Sigmoid colon (tissue), 7 donors: Measurements from ENCODE around the gene CACNA1C. TPM values are rescaled to one million over a fixed set of nuclear protein-coding genes. Genes with fewer than 3 reads are reported as not detected.

Experiments
- DNase-seq: peaks from one replicate; pipeline ENCODE4 v3.0.0-alpha.2; 2019
- H3K27ac ChIP-seq, 4 donors: fragments of 200-600 bp; sonication (generic); one replicate each; pipeline ENCODE4 v1.5.1; 2016 to 2019; ENCODE audit warnings: mild to moderate bottlenecking in 1 of 4
- H3K27me3 ChIP-seq, 3 donors: fragments of 200-600 bp; sonication (generic); one replicate each; pipeline ENCODE4 v1.5.1; 2019; ENCODE audit warnings: mild to moderate bottlenecking in 1 of 3
- H3K36me3 ChIP-seq, 4 donors: fragments of 200-600 bp; sonication (generic); one replicate each; pipeline ENCODE4 v1.5.1; 2016 to 2019
- H3K4me1 ChIP-seq, 4 donors: fragments of 200-600 bp; sonication (generic); one replicate each; pipeline ENCODE4 v1.5.1; 2017 to 2019
- H3K4me3 ChIP-seq, 4 donors: fragments of 200-600 bp; sonication (generic); one replicate each; pipeline ENCODE4 v1.5.1; 2017 to 2019; ENCODE audit warnings: mild to moderate bottlenecking in 2 of 4, moderate library complexity in 1 of 4
- H3K9me3 ChIP-seq, 4 donors: fragments of 200-600 bp in 3 of 4; sonication (generic) in 3 of 4; one replicate each; pipeline versions ENCODE4 v1.5.1 to v1.6.1; 2013 to 2019
- EP300 ChIP-seq, 4 donors: sonication (generic); formaldehyde crosslinking; IDR thresholded peaks; one replicate each; pipeline ENCODE4 v1.6.1; 2017; ENCODE audit warnings: antibody characterized with exemption in 4 of 4
- POLR2A ChIP-seq, 2 donors: fragments of 450-650 bp; IDR thresholded peaks; one replicate each; pipeline ENCODE4 v1.6.1; 2016; ENCODE audit warnings: antibody characterized with exemption in 2 of 2, mild to moderate bottlenecking in 2 of 2, moderate library complexity in 2 of 2
- POLR2AphosphoS5 ChIP-seq, 4 donors: sonication (generic); formaldehyde crosslinking; IDR thresholded peaks; one replicate each; pipeline ENCODE4 v1.6.1; 2017; ENCODE audit warnings: antibody characterized with exemption in 4 of 4
- WGBS, 2 donors: extraction: QIAGEN DNeasy Blood & Tissue Kit; methylation state at CpG; one replicate each; pipeline ENCODE4 v1.1.7; 2013; 5-methylcytosine and 5-hydroxymethylcytosine counted together
- intact Hi-C: fragments of 100-400 bp; cut with DNase I; formaldehyde crosslinking; loops from one replicate; pipeline ENCODE4 v1.15.1; 2023
- polyA plus RNA-seq, 3 donors: library from polyadenylated mRNA; stranded (reverse); fragments of 200-250 nt; gene quantifications; one replicate each; pipeline ENCODE4 v1.2.3, GENCODE V29; 2013
- total RNA-seq, 4 donors: library from RNA; depleted of rRNA; stranded (reverse); fragments of >200 nt; gene quantifications; one replicate each; pipeline ENCODE4 v1.1.0, GENCODE V29; 2016
- TF ChIP-seq, protein P1 (sequence below), 4 experiments: fragments of 450-650 bp in 3 of 4; fragments of 200-600 bp in 1 of 4; IDR thresholded peaks; one replicate each; pipeline ENCODE4 v1.5.1; 2016 to 2019; ENCODE audit warnings: antibody characterized with exemption in 4 of 4, mild to moderate bottlenecking in 3 of 4, moderate library complexity in 2 of 4
- donor health status: healthy with polysubstance abuse.
- donor health status: Bipolar disorder and iron deficiency.
- donor health status: healthy.

CACNA1C gene
- total and polyA plus RNA-seq, 7 donors, result 0.46 to 213 (median 62.0) TPM

DNA sequence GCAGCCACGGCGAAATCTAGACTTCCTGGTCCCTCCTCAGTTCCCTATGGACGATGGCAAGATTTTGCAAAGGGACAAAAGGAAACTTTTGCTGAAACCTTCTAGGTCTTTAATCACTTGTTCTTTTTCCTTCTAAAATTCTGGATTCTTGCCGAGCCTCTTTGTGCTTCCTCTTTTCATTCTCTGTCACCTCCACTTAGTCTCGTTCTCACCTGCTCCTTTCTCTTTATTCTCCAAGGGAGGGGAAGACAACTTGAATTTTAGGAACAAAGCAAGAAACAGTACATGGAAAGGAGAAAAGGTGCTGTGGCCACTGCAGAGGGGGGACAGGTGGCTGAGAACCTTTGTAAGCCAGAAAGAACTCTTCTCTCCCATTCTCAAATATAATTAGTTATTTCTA is 194.8 kb downstream of the CACNA1C start:
- WGBS, 2 donors, result 50 to 67% methylated on average over 5 of the region's 5 CpGs
- TF ChIP-seq, protein P1, sequence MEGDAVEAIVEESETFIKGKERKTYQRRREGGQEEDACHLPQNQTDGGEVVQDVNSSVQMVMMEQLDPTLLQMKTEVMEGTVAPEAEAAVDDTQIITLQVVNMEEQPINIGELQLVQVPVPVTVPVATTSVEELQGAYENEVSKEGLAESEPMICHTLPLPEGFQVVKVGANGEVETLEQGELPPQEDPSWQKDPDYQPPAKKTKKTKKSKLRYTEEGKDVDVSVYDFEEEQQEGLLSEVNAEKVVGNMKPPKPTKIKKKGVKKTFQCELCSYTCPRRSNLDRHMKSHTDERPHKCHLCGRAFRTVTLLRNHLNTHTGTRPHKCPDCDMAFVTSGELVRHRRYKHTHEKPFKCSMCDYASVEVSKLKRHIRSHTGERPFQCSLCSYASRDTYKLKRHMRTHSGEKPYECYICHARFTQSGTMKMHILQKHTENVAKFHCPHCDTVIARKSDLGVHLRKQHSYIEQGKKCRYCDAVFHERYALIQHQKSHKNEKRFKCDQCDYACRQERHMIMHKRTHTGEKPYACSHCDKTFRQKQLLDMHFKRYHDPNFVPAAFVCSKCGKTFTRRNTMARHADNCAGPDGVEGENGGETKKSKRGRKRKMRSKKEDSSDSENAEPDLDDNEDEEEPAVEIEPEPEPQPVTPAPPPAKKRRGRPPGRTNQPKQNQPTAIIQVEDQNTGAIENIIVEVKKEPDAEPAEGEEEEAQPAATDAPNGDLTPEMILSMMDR (IDR thresholded peaks at IDR 0.05), result no peak
- TF ChIP-seq EP300 (IDR thresholded peaks at IDR 0.05) (no peak), POLR2A (IDR thresholded peaks at IDR 0.05) (no peak), POLR2AphosphoS5 (IDR thresholded peaks at IDR 0.05) (no peak)
- H3K4me1 ChIP-seq, result peaks cover 0 to 99% (median 88%) of the 10 kb centered on the region in 4 donors
- intact Hi-C loops, result no loop called here
- H3K27me3 ChIP-seq, result no peaks in the 10 kb centered on the region
- peak overlapping the region; percentile 81 to 92 (median 90) for H3K27ac ChIP-seq
- no peak for DNase-seq
- peaks cover 0 to 6% (median 0%) of the 10 kb centered on the region in 4 donors for H3K36me3 ChIP-seq
- no peaks in the 10 kb centered on the region for H3K9me3 ChIP-seq
- H3K4me3 ChIP-seq, result no peak overlapping the region

- Histone ChIP-seq H3K4me3 (no peak overlapping the region), H3K27ac (peak overlapping the region; percentile 81 to 92 (median 90))
- 82 to 87% methylated on average over 17 of the region's 17 CpGs for WGBS, 2 donors
Observed at GRCh38 chr12:2248087-2248900, 195.5 kb downstream of the CACNA1C start.

DNA sequence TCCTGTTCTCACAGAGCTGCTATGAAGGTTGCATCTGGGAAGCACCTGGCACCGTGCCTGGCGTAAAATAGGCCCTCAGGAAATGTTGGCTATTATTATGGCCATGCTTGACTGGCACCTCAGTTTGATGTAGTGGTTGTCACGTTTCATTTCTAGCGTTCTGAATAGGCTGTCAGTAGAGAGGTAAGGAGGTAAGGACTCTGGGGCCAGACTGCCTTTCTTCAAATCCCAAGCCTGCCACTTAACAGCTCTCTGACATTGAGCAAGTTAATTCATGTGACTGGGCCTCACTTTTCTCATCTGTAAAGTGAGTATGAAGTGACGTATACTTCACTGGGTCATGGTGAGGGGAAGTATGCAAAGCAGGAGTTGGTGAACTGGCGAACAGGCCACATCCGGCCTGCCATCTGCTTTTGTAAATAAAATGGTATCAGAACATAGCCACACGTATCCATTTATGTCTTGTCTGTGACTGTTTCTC is 196.2 kb downstream of the CACNA1C start:
- intact Hi-C loops, result no loop called here
- H3K27me3 ChIP-seq, result no peaks in the 10 kb centered on the region
- peaks cover 0 to 100% (median 87%) of the 10 kb centered on the region in 4 donors for H3K4me1 ChIP-seq

More at GRCh38 chr12:2248087-2248900, 195.5 kb downstream of the CACNA1C start:
- TF ChIP-seq POLR2A (IDR thresholded peaks at IDR 0.05) (no peak), EP300 (IDR thresholded peaks at IDR 0.05) (peak; percentile 43 to 98 (median 84)), POLR2AphosphoS5 (IDR thresholded peaks at IDR 0.05) (peak; percentile 74 to 95 (median 84))
- TF ChIP-seq, protein P1 (IDR thresholded peaks at IDR 0.05), result no peak
- Histone ChIP-seq H3K9me3 (no peaks in the 10 kb centered on the region), H3K4me1 (peaks cover 0 to 100% (median 91%) of the 10 kb centered on the region in 4 donors), H3K27me3 (no peaks in the 10 kb centered on the region), H3K36me3 (peaks cover 0 to 6% (median 0%) of the 10 kb centered on the region in 4 donors)
- intact Hi-C loops, result no loop called here
- DNase-seq, result peak; percentile 90

DNA sequence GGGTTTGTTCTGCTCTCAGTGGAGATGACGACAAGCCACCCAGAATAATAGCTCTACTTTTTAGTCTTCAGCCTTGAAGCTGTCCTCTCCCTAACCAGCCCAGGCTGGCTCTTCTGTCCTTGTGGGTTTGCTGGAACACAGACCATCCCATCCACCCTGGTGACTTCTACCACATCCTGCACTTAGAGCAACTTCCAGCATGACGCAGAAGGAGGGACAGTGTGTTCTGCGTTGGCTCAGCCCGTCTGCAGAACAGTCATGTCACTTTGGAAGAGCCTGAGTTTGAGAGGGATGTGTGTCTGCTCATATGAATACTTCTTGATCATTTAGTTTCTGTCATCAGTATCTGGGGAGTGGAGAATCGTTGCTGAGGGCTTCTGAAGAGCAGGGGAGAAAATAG is 198.0 kb downstream of the CACNA1C start:
- peaks cover 0 to 6% (median 0%) of the 10 kb centered on the region in 4 donors for H3K36me3 ChIP-seq
- no peaks in the 10 kb centered on the region for H3K9me3 ChIP-seq
- WGBS, 2 donors, result 85 to 86% methylated on average over 5 of the region's 5 CpGs
- DNase-seq, result no peak
- H3K27me3 ChIP-seq, result no peaks in the 10 kb centered on the region
- H3K4me1 ChIP-seq, result peaks cover 0 to 92% (median 74%) of the 10 kb centered on the region in 4 donors
- no peak overlapping the region for H3K4me3 ChIP-seq
- TF ChIP-seq POLR2A (IDR thresholded peaks at IDR 0.05) (no peak), EP300 (IDR thresholded peaks at IDR 0.05) (peak in 2 of 4 donors; percentile 55 to 66), POLR2AphosphoS5 (IDR thresholded peaks at IDR 0.05) (peak in 3 of 4 donors; percentile 21 to 54 (median 43))
- TF ChIP-seq, protein P1 (IDR thresholded peaks at IDR 0.05), result no peak
- peak overlapping the region; percentile 81 to 92 (median 90) for H3K27ac ChIP-seq
- intact Hi-C loops, result no loop called here

More for the DNA sequence above, 196.2 kb downstream of the CACNA1C start:
- Histone ChIP-seq H3K9me3 (no peaks in the 10 kb centered on the region), H3K27ac (peak overlapping the region; percentile 81 to 92 (median 90)), H3K36me3 (peaks cover 0 to 6% (median 0%) of the 10 kb centered on the region in 4 donors), H3K4me3 (no peak overlapping the region)
- WGBS, 2 donors, result 76% methylated on average over 8 of the region's 8 CpGs
- DNase-seq, result no peak
- TF ChIP-seq POLR2AphosphoS5 (IDR thresholded peaks at IDR 0.05) (peak in 1 of 4 donors; percentile 26), EP300 (IDR thresholded peaks at IDR 0.05) (no peak)
